Epithelial cell of prostate (primary cell): Measurements from ENCODE around the gene PRODH2.

Experiments
- DNase-seq: peaks from one replicate; pipeline ENCODE4 v3.0.0-alpha.2; 2011; ENCODE audit warnings: low read depth, low spot score
- H3K27ac ChIP-seq: fragments of 450-650 bp; 2 replicates; pipeline ENCODE4 v1.5.1; 2017; ENCODE audit warnings: mild to moderate bottlenecking

The PRODH2 gene, protein sequence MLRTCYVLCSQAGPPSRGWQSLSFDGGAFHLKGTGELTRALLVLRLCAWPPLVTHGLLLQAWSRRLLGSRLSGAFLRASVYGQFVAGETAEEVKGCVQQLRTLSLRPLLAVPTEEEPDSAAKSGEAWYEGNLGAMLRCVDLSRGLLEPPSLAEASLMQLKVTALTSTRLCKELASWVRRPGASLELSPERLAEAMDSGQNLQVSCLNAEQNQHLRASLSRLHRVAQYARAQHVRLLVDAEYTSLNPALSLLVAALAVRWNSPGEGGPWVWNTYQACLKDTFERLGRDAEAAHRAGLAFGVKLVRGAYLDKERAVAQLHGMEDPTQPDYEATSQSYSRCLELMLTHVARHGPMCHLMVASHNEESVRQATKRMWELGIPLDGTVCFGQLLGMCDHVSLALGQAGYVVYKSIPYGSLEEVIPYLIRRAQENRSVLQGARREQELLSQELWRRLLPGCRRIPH

DNA sequence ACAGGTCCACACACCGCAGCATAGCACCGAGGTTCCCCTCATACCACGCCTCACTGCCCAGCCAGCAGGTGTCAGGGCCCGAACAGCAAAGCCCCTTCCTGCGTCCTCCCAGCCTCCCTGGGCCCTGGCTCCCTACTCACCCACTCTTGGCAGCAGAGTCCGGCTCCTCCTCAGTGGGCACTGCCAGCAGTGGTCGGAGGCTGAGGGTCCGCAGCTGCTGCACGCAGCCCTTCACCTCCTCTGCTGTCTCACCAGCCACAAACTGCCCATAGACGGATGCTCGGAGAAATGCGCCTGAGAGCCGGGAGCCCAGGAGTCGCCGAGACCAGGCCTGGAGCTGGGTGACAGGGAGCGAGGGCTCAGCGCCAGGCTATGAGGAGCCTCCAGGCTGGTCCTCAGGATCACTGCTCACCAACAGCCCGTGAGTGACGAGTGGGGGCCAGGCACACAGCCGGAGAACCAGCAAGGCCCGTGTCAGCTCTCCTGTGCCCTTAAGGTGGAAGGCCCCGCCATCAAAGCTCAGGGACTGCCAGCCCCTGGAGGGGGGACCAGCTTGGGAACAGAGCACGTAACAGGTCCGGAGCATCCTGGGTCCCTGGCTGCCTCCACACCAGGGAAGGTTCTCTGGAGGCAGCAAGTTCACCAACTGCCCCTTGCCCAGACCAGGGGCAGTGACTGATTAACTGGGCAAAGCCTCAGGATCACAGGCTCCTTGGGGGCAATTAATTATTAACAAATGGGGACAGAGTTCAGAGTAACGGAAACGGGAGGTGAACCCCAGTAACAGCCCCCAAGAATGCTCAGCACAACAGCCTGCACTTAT lies at the start of gene PRODH2:
TSS of gene PRODH2 (minus strand) at position 626 of the 823 bp plus-strand sequence. CDS start at position 586, 40 bp downstream.
- no peak for DNase-seq
- no peak within 1 kb of the TSS for H3K27ac ChIP-seq

DNA sequence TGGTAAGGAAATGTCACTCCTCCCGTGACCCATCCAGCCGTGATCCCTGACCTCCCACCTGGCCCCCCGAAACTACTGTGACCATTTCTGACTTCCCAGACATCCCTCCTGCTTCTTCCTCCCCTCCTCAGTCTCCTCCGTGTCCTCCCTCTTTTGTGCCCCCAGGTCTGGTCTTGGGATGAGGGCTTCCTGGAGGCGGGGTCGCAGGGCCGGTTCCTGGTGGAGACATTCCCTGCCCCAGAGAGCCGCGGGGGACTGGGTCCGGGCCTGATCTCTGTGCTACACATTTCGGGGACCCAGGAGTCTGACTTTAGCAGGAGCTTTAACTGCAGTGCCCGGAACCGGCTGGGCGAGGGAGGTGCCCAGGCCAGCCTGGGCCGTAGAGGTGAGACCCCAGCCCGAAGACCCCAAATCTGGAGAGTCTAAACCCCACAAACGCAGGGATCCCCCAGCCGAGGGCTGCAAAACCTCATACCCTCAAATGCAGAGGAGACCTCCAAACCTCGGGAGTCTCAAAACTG lies 49.1 kb upstream of the PRODH2 start:
- H3K27ac ChIP-seq, result no peak overlapping the region
- DNase-seq, result no peak

DNA sequence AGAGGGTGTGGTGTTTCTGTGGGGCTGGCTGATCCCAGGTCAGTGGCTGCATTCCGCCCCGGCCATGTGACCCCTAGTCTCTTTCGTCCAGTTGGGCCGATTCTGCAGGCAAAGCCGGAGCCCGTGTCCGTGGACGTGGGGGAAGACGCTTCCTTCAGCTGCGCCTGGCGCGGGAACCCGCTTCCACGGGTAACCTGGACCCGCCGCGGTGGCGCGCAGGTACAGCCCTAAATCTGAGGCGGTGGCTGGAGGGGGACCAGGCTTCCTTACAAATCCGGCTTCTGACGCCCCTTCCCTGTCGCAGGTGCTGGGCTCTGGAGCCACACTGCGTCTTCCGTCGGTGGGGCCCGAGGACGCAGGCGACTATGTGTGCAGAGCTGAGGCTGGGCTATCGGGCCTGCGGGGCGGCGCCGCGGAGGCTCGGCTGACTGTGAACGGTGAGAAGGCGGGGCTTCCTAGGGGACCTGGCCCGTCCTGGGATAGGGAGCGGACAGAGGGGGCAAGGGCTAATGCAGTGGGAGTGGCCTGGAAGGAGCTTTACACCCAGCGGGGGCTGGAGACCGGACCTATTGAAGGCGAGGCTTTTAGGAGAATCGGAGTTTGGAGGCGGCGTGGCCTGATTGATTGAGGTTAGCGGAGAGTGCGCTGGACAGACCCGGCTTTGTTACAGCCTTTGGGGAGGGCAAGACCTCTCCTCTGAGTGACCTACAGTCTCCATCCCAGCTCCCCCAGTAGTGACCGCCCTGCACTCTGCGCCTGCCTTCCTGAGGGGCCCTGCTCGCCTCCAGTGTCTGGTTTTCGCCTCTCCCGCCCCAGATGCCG lies 48.4 kb upstream of the PRODH2 start:
- DNase-seq, result no peak
- no peak overlapping the region for H3K27ac ChIP-seq

DNA sequence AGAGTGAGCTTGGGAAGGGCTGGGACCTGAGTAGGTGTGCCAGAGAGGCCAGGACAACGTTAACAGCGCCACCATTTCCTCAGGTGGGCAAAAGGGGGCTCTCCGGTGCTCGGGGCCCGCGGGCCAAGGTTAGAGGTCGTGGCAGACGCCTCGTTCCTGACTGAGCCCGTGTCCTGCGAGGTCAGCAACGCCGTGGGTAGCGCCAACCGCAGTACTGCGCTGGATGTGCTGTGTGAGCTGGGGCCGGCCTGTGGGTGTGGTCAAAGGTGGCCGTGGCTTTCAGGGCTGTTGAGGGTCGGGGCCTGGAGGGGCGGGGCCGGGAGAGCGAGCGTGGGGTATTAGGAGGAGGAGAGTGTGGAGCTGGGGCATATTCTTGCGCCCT lies 47.8 kb upstream of the PRODH2 start:
- no peak overlapping the region for H3K27ac ChIP-seq
- no peak for DNase-seq

DNA sequence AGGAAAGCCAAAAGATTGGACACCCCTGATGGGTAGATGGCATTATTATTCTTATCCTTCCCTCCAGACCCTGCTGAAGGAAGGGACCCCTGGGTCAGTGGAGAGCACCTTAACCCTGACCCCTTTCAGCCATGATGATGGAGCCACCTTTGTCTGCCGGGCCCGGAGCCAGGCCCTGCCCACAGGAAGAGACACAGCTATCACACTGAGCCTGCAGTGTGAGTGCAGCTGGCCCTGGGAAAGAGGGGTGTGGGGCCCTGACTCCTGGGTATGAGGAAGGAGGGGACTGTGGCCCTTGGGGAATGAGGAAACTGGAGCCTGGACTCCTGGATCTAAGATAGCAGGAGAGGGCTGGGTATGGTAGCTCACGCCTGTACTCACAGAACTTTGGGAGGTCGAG lies 46.8 kb upstream of the PRODH2 start:
- H3K27ac ChIP-seq, result no peak overlapping the region
- no peak for DNase-seq

DNA sequence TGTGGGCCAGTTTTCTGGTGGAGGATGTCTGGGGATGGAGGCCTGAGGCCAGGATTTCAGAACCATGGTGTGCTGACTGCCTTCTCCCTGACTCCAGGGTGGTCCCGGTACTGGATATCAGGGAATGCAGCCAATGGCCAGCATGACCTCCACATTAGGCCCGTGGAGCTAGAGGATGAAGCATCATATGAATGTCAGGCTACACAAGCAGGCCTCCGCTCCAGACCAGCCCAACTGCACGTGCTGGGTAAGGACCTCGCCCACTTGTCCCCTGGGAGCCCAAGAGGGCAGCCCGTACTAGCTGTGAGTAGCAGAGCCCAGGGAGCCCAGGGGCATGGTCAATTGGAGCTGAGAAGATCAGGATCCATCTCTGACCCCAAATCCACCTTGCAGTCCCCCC lies 45.7 kb upstream of the PRODH2 start:
- no peak overlapping the region for H3K27ac ChIP-seq
- DNase-seq, result no peak

DNA sequence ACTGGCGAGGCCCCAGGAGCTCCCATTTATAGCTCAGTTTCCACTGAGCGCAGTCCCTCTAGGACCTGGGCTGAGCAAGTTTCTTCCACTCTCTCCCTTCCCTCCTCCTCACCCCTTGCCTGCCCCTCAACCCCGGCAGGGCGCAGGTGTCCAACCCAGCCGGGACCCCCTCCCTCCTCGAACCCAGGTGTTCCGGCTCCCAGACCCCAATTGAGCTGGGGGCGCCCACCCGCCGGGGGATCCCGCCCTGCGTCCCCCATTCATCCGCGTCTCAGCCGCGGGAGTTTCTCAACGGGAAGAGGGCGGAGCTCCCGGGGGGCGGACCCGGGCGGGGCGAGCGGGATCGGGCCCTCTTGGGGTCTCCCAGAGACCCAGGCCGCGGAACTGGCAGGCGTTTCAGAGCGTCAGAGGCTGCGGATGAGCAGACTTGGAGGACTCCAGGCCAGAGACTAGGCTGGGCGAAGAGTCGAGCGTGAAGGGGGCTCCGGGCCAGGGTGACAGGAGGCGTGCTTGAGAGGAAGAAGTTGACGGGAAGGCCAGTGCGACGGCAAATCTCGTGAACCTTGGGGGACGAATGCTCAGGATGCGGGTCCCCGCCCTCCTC lies 44.0 kb upstream of the PRODH2 start, which contains the start of gene KIRREL2:
TSS of gene KIRREL2 (plus strand) at position 366 of the 604 bp plus-strand sequence. CDS start at position 575, 209 bp downstream.
- DNase-seq, result no peak
- no peak within 1 kb of the TSS for H3K27ac ChIP-seq

DNA sequence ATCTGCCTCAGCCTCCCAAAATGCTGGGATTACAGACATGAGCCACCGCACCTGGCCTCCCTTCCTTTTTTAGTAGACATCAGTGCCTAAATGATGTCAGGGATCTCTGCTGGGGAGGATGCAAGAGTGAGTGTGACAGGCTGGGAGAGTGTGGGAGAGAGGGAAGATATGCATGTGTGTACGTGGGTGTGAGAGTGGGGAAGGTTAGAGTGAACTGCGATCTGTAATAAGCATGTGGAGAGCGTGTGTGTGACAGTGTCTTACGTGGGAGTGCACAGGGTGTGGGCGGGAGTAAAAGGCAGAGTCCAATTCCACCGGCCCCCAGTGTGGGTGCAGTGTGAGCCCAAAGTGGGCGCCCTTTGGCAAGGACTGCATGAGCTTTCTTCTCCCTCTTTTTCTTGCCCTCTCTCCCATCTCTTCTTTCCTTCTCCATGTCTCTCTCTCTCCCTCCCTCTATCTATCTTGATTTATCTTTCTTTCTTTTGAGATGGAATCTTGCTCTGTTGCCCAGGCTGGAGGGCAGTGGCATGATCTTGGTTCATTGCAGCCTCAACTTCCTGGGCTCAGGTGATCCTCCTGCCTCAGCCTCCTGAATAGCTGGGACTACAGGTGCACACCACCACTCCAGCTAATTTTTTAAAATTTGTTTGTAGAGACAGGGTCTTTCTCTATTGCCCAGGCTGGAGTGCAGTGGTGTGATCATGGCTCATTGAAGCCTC lies 40.6 kb upstream of the PRODH2 start:
- no peak overlapping the region for H3K27ac ChIP-seq
- no peak for DNase-seq

DNA sequence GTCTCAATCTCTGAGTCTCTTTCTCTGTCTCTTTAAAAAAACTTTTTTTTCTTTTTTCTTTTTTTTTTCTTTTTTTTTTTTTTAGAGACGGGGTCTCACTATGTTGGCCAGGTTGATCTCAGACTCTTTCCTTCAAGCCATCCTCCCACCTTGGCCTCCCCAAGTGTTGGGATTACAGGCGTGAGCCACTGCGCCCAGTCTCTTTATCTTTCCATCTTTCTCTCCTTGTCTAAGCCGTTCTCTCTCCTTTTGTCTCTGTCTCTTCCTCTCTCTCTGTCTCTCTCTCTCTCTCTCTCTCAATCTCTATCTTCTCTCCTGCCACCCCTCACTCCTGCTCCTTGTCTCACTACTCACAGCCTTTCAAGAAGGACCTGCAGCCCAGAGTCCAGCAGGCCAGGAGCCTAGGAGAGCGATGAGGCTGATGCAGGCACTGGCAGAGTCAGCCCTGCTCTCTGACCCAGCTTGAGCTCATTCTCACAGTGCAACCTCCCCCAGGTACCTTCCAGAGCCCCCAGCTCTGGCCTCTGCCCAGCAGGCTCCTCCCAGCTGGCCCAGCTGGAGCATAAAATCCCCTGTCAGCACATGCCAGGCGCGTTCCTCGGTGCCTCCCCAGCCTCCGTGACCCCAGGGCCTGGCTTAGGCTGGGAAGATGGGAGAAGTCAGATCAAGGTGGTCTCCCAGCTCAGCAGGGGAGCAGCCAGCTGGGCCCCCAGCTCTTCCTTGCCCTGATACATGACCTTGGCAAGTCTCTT lies 39.6 kb upstream of the PRODH2 start, which contains the start of gene NPHS1:
TSS of gene NPHS1 (minus strand) at position 476 of the 752 bp plus-strand sequence. CDS start 667 bp downstream, outside the sequence.
- no peak for DNase-seq
- no peak within 1 kb of the TSS for H3K27ac ChIP-seq

DNA sequence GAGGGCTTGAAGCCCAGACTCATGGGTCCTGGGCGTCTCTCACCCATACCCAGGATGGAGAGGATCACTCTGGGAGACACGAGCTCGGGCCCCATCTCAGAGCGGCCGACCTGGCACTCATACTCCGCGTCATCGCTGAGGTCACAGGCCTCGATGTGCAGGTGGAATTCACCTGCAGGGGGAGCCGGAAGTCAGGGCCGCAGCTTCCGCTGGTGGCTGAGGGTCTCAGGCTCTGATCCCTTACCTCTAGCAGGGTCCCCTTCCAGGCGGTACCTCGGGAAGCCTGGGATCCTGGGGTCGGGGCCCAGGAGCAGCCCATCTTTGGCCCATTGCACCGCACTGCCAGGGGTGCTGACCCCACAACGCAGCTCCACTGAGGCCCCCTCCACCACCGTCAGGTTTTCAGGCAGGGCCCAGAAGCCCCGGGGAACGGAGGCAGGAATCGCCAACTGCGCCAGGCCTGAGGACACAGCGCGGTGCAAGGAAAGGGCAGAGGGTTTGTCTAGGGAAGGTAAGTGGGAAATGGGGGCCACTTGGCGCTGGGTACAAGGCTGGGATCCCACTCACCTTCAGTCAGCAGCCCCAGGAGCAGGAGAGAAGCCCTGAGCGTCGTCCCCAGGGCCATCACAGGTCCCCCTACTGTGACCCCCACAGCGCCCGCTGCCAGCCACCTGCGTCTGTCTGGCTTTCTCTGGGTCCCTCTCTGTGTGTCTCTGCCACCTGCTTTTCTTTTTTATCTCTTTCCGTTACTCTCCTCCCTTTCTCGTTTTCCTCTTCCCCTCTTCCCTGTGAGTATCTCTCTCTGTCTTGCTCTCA lies 38.8 kb upstream of the PRODH2 start:
- no peak overlapping the region for H3K27ac ChIP-seq
- DNase-seq, result no peak

DNA sequence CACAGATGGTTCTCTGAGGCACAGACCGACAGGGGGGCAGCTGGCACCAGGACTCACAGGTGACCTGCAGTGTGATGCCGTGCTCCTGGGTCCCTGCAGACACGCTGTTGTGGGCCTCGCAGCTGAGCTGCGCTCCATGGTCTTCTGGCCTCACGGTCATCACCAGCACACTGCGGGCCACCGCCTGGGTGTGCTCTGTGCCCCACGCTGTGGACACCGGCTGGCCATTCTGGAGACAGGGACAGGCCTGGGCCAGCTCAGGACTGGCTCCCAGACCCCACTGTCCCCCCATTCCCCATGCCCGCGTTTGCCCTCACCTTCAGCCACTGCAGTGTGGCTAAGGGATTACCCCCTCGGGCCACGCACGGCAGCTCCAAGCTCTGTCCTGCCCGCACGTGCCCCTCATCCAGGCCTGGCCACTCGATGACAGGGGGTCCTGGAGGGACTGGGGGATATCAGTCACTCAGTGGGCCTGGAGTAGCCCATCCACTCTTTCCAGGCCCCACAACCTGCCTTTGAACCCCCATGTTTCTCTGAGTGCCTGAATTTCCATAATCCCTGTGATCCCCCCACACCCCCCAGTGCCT lies 36.4 kb upstream of the PRODH2 start:
- H3K27ac ChIP-seq, result no peak overlapping the region
- DNase-seq, result no peak

DNA sequence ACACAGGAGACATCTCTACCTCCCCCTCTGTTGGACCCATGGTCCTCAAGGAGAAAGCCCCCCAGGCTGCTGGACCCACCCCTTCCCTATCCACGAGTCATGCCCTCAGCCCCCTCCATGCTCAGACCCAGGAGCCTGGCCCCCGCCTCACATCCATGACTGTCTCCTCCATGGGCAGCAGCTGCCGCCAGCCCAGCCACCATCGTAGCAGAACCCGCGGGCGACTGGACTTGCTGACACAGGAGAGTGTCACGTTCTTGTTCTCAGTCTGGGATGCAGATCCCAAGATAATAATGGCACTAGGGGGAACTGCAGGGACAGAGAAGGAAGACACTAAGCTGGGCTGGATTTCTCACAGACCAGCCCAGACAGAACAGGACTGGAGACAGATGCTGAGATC lies 35.8 kb upstream of the PRODH2 start:
- DNase-seq, result no peak
- no peak overlapping the region for H3K27ac ChIP-seq

DNA sequence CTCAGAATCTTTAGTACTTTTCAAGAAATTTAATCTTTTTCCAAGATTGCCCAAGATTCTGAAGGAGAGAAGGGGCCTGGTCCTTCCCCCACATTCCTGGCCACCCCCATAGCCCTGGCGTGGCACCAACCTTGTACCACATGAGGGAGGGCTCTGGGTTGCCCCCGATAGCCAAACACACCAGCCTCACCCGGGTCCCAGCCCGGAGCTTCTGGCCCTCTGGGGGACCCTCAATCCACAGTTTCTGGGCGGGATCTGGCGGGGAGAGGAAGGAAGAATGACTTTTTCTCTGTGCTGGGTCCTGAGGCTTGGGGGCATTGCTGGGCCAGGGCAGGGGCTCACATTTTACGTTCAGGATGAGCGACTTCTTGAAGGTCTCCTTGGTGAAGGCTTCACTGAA lies 35.3 kb upstream of the PRODH2 start:
- DNase-seq, result no peak
- no peak overlapping the region for H3K27ac ChIP-seq

DNA sequence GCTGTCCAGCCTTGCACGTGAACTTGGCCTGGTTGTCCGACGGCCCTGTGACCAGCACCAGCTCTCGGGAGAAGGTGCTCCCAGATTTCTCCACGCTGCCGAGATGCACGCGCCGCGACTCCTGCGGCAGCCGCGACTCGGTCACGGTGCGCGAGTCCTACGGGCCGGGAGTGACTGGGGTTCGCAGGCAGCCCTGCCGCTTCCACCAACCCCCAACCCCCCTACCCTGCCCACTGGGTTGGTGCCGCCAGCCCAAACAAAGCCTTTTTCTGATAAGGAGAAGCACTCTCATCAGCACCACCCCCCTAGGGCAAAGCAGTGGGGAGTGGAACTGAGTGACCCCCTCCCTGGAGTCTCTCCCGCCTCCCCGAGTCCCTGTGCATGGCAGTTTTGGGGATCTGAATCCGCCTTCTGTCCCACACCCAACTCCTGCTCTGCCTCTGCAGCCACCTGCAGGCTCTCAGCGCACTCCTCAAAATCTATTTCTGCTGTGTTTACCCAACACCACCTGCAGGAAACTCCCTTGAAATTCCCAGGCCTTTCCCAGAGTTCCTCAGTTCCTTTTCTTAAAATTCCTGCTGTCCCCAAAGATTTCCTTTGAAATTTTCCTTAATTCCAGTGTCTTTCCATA lies 33.5 kb upstream of the PRODH2 start:
- DNase-seq, result no peak
- H3K27ac ChIP-seq, result no peak overlapping the region

DNA sequence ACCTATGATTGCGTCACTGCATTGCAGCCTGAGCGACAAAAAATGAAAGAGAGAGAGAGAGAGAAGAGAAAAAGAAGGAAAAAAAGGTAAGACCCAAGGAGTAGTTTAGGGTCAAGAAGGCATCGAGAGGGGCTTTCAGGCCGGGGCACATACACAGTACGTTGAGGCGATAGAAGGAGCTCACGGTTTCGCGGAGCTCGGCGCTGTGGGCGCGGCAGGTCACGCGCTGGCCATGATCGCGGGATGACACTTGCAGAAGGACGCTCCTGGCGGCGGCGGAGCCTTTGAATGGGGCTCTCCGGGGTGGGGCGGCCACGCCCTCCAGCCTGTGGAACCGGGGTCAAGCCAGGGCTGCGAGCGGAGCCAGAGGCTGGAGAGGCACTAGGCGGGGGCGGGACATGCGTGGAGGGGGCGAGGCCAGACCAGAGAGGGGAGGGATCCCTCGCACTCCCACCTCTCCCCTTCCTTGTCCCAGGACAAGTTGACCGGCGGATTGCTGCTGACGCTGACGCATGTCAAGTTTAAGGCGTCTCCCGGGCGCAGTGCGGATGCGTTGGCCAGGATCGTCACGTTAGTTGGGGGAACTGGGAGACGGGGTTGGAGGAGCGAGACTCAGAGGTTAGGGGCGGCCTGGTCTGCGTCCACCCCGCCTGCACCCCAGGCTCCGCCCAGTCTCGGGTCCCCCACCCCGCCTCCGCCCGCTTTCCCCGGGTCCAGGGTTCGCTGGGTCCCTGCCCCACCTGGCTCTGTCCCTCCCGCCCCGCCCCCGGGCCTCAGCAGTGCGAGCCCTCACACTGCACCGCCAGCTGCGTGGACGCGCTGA lies 32.8 kb upstream of the PRODH2 start:
- no peak for DNase-seq
- no peak overlapping the region for H3K27ac ChIP-seq
